Measurements from ENCODE around the gene PIGT.

The PIGT gene

GRCh38 chr20:45425561-45425960 is 9.6 kb downstream of the PIGT start:
- no peaks in the 10 kb centered on the region for H3K27me3 ChIP-seq (ENCODE audit: insufficient read depth, low read length, poor library complexity)
- H3K9ac ChIP-seq (ENCODE audit: low read depth, low read length) = no peak overlapping the region
- peaks cover 56% of the 10 kb centered on the region for H3K36me3 ChIP-seq (ENCODE audit: insufficient read depth, low read length)
- ATAC-seq (ENCODE audit: insufficient read depth, low read depth) = no peak
- no peak overlapping the region for H3K4me2 ChIP-seq (ENCODE audit: insufficient read depth, low read length)
- no peak overlapping the region for H3K27ac ChIP-seq (ENCODE audit: low read length)
- TF ChIP-seq EZH2 (IDR thresholded peaks at IDR 0.05; ENCODE audit: borderline replicate concordance, low read depth, low read length, severe bottlenecking) (no peak), CTCF (IDR thresholded peaks at IDR 0.05; ENCODE audit: borderline replicate concordance, extremely low read depth, low read length, poor library complexity, severe bottlenecking) (no peak)
- H4K20me1 ChIP-seq (ENCODE audit: insufficient read depth, low read length) = no peaks in the 10 kb centered on the region
- no peaks in the 10 kb centered on the region for H3K79me2 ChIP-seq (ENCODE audit: insufficient read depth, low read length)
- H3K4me3 ChIP-seq (ENCODE audit: low read depth in 1 of 2, low read length in 2 of 2) = no peak overlapping the region
- no peaks in the 10 kb centered on the region for H3K4me1 ChIP-seq (ENCODE audit: insufficient read depth, low read length)
- no peak overlapping the region for H2AFZ ChIP-seq (ENCODE audit: low read depth, low read length)
- DNase-seq = no peak
- H3K9me3 ChIP-seq (ENCODE audit: insufficient read depth, low read length, severe bottlenecking) = no peaks in the 10 kb centered on the region

- ATAC-seq (ENCODE audit: insufficient read depth, low read depth) (no peak; the same call in 2 of the 3 replicates), DNase-seq (no peak)
- Histone ChIP-seq H3K36me3 (ENCODE audit: insufficient read depth, low read length) (peaks cover 47% of the 10 kb centered on the region), H3K27ac (ENCODE audit: low read length) (no peak overlapping the region), H3K4me3 (ENCODE audit: low read depth in 1 of 2, low read length in 2 of 2) (no peak overlapping the region), H3K9me3 (ENCODE audit: insufficient read depth, low read length, severe bottlenecking) (no peaks in the 10 kb centered on the region), H2AFZ (ENCODE audit: low read depth, low read length) (no peak overlapping the region), H3K4me2 (ENCODE audit: insufficient read depth, low read length) (no peak overlapping the region), H3K79me2 (ENCODE audit: insufficient read depth, low read length) (no peaks in the 10 kb centered on the region), H3K9ac (ENCODE audit: low read depth, low read length) (no peak overlapping the region), H3K27me3 (ENCODE audit: insufficient read depth, low read length, poor library complexity) (no peaks in the 10 kb centered on the region), H4K20me1 (ENCODE audit: insufficient read depth, low read length) (no peaks in the 10 kb centered on the region), H3K4me1 (ENCODE audit: insufficient read depth, low read length) (peaks cover under 1% of the 10 kb centered on the region)
- TF ChIP-seq EZH2 (IDR thresholded peaks at IDR 0.05; ENCODE audit: borderline replicate concordance, low read depth, low read length, severe bottlenecking) (no peak), CTCF (IDR thresholded peaks at IDR 0.05; ENCODE audit: borderline replicate concordance, extremely low read depth, low read length, poor library complexity, severe bottlenecking) (no peak)
Observed at GRCh38 chr20:45426320-45427016, 10.5 kb downstream of the PIGT start.

GRCh38 chr20:45427236-45428149 is 11.6 kb downstream of the PIGT start:
- Histone ChIP-seq H3K9me3 (ENCODE audit: insufficient read depth, low read length, severe bottlenecking) (no peaks in the 10 kb centered on the region), H3K79me2 (ENCODE audit: insufficient read depth, low read length) (no peaks in the 10 kb centered on the region), H3K4me2 (ENCODE audit: insufficient read depth, low read length) (no peak overlapping the region), H3K4me1 (ENCODE audit: insufficient read depth, low read length) (peaks cover 11% of the 10 kb centered on the region), H3K9ac (ENCODE audit: low read depth, low read length) (no peak overlapping the region), H3K36me3 (ENCODE audit: insufficient read depth, low read length) (peaks cover 38% of the 10 kb centered on the region), H4K20me1 (ENCODE audit: insufficient read depth, low read length) (no peaks in the 10 kb centered on the region), H3K27ac (ENCODE audit: low read length) (no peak overlapping the region), H3K27me3 (ENCODE audit: insufficient read depth, low read length, poor library complexity) (no peaks in the 10 kb centered on the region), H3K4me3 (ENCODE audit: low read depth in 1 of 2, low read length in 2 of 2) (no peak overlapping the region), H2AFZ (ENCODE audit: low read depth, low read length) (no peak overlapping the region)
- TF ChIP-seq CTCF (IDR thresholded peaks at IDR 0.05; ENCODE audit: borderline replicate concordance, extremely low read depth, low read length, poor library complexity, severe bottlenecking) = no peak
- TF ChIP-seq EZH2 (IDR thresholded peaks at IDR 0.05; ENCODE audit: borderline replicate concordance, low read depth, low read length, severe bottlenecking) = no peak
- ATAC-seq (ENCODE audit: insufficient read depth, low read depth) (no peak), DNase-seq (no peak)

All from DND-41 (cell line).